ENCODE measurements around the gene HSF2. TPM values are rescaled to one million over a fixed set of nuclear protein-coding genes. Genes with fewer than 3 reads are reported as not detected.

HSF2 gene
- total and polyA plus RNA-seq, 11 donors, result 13.1 to 38.7 (median 23.1) TPM

GRCh38 chr6:122369536-122369935, 29.9 kb upstream of the HSF2 start:
- no peak for TF ChIP-seq POLR2A (IDR thresholded peaks at IDR 0.05)
- TF ChIP-seq, protein P1, sequence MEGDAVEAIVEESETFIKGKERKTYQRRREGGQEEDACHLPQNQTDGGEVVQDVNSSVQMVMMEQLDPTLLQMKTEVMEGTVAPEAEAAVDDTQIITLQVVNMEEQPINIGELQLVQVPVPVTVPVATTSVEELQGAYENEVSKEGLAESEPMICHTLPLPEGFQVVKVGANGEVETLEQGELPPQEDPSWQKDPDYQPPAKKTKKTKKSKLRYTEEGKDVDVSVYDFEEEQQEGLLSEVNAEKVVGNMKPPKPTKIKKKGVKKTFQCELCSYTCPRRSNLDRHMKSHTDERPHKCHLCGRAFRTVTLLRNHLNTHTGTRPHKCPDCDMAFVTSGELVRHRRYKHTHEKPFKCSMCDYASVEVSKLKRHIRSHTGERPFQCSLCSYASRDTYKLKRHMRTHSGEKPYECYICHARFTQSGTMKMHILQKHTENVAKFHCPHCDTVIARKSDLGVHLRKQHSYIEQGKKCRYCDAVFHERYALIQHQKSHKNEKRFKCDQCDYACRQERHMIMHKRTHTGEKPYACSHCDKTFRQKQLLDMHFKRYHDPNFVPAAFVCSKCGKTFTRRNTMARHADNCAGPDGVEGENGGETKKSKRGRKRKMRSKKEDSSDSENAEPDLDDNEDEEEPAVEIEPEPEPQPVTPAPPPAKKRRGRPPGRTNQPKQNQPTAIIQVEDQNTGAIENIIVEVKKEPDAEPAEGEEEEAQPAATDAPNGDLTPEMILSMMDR (IDR thresholded peaks at IDR 0.05), result no peak
- Histone ChIP-seq H3K4me3 (no peak overlapping the region), H3K36me3 (no peaks in the 10 kb centered on the region), H3K27me3 (no peaks in the 10 kb centered on the region), H3K27ac (no peak overlapping the region), H3K9me3 (no peaks in the 10 kb centered on the region), H3K4me1 (no peaks in the 10 kb centered on the region)
- ATAC-seq (no peak), DNase-seq (no peak)
- 74 to 85% (median 76%) methylated on average over 1 of the region's 1 CpG for WGBS, 4 donors
- intact Hi-C loops (cut with DNase I), result loop anchor here in 1 of 10 donors (10.0 kb wide), 1 partner anchor 1315 kb away; no protein-coding TSS in a partner anchor

GRCh38 chr6:122372647-122373046, 26.8 kb upstream of the HSF2 start:
- no peak for TF ChIP-seq POLR2A (IDR thresholded peaks at IDR 0.05)
- TF ChIP-seq, protein P1 (IDR thresholded peaks at IDR 0.05), result peak in 8 of 12 donors; percentile 10 to 42 (median 26)
- no peaks in the 10 kb centered on the region for H3K9me3 ChIP-seq
- DNase-seq (no peak), ATAC-seq (no peak)
- no peaks in the 10 kb centered on the region for H3K4me1 ChIP-seq
- H3K36me3 ChIP-seq, result no peaks in the 10 kb centered on the region
- H3K27me3 ChIP-seq, result no peaks in the 10 kb centered on the region
- intact Hi-C loops (cut with DNase I), result loop anchor here in 2 of 10 donors (5.0 to 10.0 kb wide), 3 partner anchors 948 to 1318 kb away; no protein-coding TSS in a partner anchor
- H3K27ac ChIP-seq, result no peak overlapping the region
- 14 to 43% (median 26%) methylated on average over 2 of the region's 2 CpGs for WGBS, 4 donors
- no peak overlapping the region for H3K4me3 ChIP-seq

DNA sequence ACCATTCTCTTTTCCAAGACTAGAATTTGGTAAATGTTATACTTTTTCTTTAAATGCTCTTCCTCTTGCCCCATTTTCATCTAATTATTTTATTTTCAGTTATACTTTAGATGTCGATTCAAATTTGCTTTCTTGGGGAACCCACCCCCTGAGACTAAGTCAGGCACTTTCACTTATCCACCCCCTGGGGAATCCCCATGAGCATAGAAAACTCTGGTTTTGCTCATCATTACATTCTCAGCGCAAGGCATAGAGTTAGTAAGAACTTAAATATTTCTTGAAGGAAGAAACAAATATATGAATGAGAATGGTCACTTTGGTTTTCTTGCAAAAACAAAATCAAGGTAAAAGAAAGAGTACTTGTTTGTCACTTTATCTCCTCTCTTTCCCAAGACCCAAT, 25.1 kb upstream of the HSF2 start:
- DNase-seq (no peak), ATAC-seq (no peak)
- Histone ChIP-seq H3K27ac (no peak overlapping the region), H3K4me1 (no peaks in the 10 kb centered on the region), H3K9me3 (peaks cover 0 to 3% (median 0%) of the 10 kb centered on the region in 12 donors), H3K36me3 (no peaks in the 10 kb centered on the region), H3K27me3 (no peaks in the 10 kb centered on the region), H3K4me3 (no peak overlapping the region)
- intact Hi-C loops (cut with DNase I), result loop anchor here in 2 of 10 donors (5.0 to 10.0 kb wide), 3 partner anchors 950 to 1320 kb away; no protein-coding TSS in a partner anchor
- 92 to 95% (median 93%) methylated on average over 2 of the region's 2 CpGs for WGBS, 4 donors
- TF ChIP-seq POLR2A (IDR thresholded peaks at IDR 0.05), result no peak
- TF ChIP-seq, protein P1 (IDR thresholded peaks at IDR 0.05), result no peak

- Histone ChIP-seq H3K4me3 (no peak overlapping the region), H3K4me1 (no peaks in the 10 kb centered on the region), H3K9me3 (peaks cover 0 to 3% (median 0%) of the 10 kb centered on the region in 12 donors), H3K27ac (no peak overlapping the region), H3K27me3 (no peaks in the 10 kb centered on the region), H3K36me3 (no peaks in the 10 kb centered on the region)
- no peak for ATAC-seq
- DNase-seq, result no peak
- 56 to 77% (median 71%) methylated on average over 3 of the region's 3 CpGs for WGBS, 4 donors
- TF ChIP-seq, protein P1 (IDR thresholded peaks at IDR 0.05), result no peak
- TF ChIP-seq POLR2A (IDR thresholded peaks at IDR 0.05), result no peak
- intact Hi-C loops (cut with DNase I), result loop anchor here in 2 of 10 donors (10.0 kb wide), 2 partner anchors 951 to 1321 kb away; no protein-coding TSS in a partner anchor
These were observed 23.2 kb upstream of the HSF2 start for GRCh38 chr6:122376246-122376645.

Measured in heart left ventricle (tissue), 16 donors.